Measurements from ENCODE around the gene MYT1.

Gene MYT1

DNA sequence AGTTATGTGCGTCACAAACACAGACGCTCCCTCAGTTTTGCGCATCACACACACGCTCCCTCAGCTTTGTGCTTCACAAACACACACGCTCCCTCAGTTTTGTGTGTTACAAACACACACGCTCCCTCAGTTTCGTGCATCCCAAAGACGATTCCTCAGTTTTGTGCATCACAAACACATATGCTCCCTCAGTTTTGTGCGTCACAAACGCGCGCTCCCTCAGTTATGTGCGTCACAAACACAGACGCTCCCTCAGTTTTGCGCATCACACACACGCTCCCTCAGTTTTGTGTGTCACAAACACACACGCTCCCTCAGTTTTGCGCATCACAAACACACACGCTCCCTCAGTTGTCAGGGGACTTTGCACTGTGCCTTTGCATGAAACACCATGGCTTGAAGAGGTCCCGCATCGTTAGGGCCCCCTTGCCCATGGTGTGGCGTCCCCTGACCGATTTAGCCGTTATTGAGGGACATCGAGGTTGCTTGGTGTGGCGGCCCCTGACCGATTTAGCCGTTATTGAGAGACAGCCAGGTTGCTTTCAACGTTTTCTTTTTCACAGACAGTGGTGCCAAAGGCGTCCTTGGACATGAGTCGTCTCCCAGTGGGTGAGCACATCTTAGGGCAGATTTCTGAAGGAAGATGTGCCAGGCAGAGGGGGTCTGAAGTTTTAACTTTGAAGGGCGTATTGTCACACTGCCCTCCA, 28.1 kb upstream of the MYT1 start:
- TF ChIP-seq, protein P1, sequence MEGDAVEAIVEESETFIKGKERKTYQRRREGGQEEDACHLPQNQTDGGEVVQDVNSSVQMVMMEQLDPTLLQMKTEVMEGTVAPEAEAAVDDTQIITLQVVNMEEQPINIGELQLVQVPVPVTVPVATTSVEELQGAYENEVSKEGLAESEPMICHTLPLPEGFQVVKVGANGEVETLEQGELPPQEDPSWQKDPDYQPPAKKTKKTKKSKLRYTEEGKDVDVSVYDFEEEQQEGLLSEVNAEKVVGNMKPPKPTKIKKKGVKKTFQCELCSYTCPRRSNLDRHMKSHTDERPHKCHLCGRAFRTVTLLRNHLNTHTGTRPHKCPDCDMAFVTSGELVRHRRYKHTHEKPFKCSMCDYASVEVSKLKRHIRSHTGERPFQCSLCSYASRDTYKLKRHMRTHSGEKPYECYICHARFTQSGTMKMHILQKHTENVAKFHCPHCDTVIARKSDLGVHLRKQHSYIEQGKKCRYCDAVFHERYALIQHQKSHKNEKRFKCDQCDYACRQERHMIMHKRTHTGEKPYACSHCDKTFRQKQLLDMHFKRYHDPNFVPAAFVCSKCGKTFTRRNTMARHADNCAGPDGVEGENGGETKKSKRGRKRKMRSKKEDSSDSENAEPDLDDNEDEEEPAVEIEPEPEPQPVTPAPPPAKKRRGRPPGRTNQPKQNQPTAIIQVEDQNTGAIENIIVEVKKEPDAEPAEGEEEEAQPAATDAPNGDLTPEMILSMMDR (IDR thresholded peaks at IDR 0.05) = no peak
- DNase-seq (ENCODE audit: low spot score) = no peak
- H3K27ac ChIP-seq = no peak overlapping the region
- H3K4me3 ChIP-seq = no peak overlapping the region

DNA sequence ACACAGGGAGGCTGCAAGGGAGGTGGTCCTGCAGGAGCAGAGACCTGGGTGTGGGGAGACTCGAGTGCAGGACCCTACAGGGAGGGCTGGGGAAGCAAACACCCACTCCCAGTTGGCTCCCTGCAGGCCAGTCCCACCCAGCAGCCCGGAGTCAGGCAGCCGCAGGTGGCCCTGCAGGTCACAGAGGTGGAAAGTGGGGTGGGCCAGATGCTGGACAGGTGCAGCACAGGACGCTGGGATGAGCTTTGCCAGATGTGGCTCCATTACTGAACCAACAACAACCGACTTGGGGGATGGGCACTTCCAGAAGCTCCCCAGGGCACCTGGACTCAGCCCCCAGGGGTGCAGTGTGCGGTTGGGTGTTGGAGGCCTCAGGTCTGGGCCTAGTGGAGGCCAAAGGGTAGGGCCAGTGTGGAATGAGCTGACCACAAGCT, 26.6 kb upstream of the MYT1 start:
- DNase-seq (ENCODE audit: low spot score) = no peak
- TF ChIP-seq, protein P1 (IDR thresholded peaks at IDR 0.05) = no peak
- Histone ChIP-seq H3K27ac (no peak overlapping the region), H3K4me3 (no peak overlapping the region)

DNA sequence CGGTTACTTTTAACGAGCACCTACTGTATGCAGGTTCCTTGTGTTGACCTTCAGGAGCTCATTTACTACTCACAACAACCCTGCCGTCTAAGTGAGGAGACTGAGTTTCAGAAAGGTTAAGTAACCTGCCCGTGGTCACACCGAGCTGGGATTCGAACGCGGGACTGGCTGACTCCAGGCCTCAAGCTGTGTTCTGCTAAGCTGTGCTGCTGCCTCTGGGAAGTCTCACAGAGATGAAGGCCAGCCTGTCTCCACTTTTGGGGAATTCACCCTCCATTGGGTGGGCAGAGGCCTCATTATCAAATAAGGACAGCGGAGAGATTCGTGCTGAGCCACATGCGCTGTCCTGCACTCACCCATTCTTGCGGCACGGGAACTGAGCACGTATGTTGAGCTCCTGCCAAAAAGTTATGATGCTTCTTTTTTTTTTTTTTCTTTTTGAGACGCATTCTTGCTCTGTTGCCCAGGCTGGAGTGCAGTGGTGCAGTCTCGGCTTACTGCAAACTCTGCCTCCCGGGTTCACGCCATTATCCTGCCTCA, 25.9 kb upstream of the MYT1 start:
- TF ChIP-seq, protein P1 (IDR thresholded peaks at IDR 0.05) = no peak
- H3K4me3 ChIP-seq = no peak overlapping the region
- no peak overlapping the region for H3K27ac ChIP-seq
- no peak for DNase-seq (ENCODE audit: low spot score)

DNA sequence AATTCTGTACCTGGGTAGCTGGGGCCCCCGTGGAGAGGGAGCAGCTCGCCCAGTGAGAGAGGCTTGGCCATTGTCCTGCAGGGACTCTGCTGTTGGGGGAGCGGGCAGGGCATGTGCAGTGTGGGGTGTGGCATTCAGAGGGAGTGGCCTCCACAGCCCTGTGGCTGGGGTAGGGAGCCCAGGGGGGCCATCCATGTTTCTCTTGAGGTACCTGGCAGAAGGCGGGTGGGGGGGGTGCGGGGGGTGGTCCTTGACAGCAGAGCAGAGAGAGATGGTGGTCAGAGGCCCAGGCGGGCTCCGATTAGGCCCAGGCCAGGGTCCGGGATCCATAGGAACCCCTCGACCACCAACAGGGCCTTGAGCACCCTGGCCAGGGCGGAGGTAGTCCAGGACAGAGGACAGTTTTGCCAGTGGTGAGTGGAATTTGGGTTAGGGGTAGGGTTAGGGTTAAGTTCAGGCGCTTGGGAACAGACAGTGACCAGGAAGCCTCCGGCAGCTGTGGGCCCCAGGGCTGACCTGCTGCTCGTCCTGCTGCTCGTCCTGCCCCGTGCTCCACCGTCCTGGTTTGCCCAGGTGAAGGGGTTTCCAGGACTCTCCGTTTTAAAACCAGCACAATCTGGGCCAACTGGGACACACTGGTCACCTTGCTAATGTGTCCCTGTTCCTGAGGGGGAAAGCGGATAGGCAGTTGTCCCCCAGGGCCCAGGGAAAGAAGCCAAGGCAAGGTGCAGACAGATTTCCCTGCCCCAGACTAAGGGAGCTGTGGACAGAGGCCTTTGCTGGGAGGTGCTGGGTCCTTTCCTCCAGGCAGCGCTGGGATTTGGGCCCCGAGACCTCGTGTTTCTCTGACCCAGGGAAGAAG, 24.8 kb upstream of the MYT1 start:
- TF ChIP-seq, protein P1 (IDR thresholded peaks at IDR 0.05) = no peak
- no peak for DNase-seq (ENCODE audit: low spot score)
- H3K27ac ChIP-seq = no peak overlapping the region
- H3K4me3 ChIP-seq = no peak overlapping the region

DNA sequence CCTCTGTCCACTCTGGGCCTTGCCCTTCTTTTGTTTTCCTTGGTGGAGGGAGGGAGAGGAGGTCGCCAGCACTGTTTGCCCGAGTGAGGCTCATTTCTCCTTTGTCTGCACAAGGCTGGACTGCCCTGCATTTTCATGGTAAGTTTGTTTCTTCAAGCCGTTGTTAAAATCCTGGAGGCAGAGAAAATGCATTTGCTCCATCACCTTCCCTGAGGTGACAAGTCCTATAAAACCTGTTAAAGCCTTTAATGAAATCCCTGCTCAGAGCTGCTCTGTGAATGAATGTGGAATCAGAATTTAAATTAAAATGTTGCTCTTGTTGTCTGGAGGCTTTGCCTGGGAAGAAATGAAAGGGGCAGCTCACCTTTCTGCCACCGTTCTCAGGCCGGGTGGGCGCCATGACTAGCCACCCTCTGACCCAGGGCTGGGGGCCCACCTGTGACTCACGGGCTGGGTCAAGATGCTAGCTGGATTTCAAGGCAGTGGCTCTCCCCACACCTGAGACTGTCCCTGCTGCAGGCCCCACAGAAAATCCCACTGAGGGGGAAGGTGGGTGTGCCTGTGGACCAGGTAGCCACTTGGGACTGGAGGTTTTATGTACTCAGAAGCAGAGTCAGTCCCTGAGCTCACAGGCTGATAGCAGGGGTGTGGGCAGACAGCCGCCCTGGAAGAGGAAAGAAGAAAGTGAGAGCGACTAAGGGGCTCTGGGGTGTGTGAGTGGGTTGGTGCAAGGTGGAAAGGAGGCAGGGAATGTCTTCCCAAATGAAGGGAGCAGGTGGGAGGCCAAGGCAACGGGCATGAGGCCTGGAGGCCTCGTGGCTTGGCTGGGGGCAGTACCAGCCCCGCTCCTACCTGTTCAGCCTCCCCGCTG, 24.0 kb upstream of the MYT1 start:
- DNase-seq (ENCODE audit: low spot score) = no peak
- TF ChIP-seq, protein P1 (IDR thresholded peaks at IDR 0.05) = no peak
- no peak overlapping the region for H3K27ac ChIP-seq
- no peak overlapping the region for H3K4me3 ChIP-seq

DNA sequence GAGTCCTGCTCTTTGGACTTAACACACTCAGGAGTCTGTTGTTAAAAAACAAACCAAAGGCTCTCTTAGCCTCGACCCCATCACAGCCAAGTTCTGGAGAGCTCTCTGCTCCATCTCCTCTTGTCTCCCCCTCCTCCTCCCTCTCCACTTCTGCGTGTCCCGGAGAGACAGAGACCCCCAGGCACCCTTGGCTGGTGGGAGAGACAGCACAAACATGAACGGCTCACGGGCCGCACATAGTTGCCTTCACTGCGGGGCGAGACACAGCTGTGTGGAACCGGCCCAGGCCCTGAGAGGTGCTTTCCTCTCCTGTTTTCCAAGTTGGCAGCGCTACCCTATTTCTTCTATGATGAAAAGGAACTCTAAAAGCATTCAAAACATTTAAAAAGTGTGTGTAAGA, 23.3 kb upstream of the MYT1 start:
- no peak overlapping the region for H3K4me3 ChIP-seq
- H3K27ac ChIP-seq = no peak overlapping the region
- no peak for DNase-seq (ENCODE audit: low spot score)
- TF ChIP-seq, protein P1 (IDR thresholded peaks at IDR 0.05) = no peak
